Non-pigmented ciliary epithelial cell (primary cell): ENCODE data around the gene PCDHGB7.
"Not testable (repeated sequence)": the region's sequence is repeated elsewhere in the genome, so short reads cannot be mapped to it uniquely, and the experiment has no call there.

Experiments
- DNase-seq: peaks from one replicate; pipeline ENCODE4 v3.0.0-alpha.2; 2010; ENCODE audit warnings: low read depth

PCDHGB7 gene

GRCh38 chr5:141430332-141431113, 13.0 kb downstream of the PCDHGB7 start, which contains the start of gene PCDHGA12:
Gene PCDHGA12, plus strand, starts transcription at chr5:141430507. Its CDS starts 253 bp downstream, at chr5:141430760.
- peak; percentile 64 for DNase-seq

GRCh38 chr5:141431286-141431685, 13.8 kb downstream of the PCDHGB7 start:
- DNase-seq, result no peak

GRCh38 chr5:141432308-141432707, 14.8 kb downstream of the PCDHGB7 start:
- not testable (repeated sequence) for DNase-seq

- not testable (repeated sequence) for DNase-seq
Measured at GRCh38 chr5:141432726-141433125, 15.2 kb downstream of the PCDHGB7 start.

- DNase-seq, result no peak
Measured at GRCh38 chr5:141434006-141434405, 16.5 kb downstream of the PCDHGB7 start.

DNA sequence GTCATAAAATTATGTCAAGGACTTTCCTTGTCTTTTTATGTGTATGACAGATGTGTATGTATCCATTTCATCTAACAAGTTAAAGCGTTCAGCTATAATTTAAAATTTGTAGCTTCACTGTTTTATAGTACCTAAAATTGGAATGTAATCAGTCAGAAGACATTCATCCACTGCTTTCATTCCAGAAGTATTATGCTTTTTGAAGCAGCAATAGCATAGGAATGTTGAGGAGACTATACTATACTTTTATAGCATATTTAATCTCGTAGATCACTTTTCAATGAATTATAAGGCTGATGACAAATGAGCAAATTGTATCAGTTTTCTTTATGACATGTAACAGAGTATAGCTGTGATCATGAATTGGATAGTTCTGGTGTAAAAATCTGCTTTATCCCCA, 19.7 kb downstream of the PCDHGB7 start:
- no peak for DNase-seq

DNA sequence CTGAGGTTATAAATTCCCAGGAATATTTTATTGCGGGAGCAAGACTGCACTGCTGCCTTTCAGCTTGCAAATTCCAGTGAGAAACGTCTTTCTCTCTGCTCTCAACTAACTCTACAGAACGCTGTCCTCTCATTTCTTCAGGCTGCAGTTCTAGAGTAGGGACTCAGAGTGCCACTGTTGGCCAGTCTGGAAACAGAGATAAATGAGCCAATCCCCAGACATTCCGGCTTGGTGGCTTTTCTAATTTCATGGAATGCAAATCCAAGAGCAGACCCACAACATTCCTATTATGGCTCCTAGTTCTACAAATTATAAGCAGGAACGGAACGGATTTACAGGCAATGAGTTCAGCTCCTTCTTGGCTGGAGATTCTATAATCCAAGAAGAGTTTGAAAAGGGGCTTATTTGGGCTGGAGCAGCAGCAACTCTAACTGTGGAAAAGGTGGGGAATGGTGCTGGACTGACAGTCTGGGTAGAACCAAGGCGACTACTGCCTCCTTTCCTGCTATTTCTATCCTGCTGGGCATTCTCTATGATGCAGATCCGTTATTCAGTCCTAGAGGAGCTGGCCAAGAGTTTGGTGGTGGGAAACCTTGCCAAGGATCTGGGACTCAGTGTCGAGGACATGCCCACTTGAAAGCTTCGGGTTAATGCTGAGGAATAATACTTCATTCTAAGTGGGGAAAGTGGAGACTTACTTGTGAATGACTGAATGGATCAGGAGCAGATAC, 22.1 kb downstream of the PCDHGB7 start:
- DNase-seq, result no peak

GRCh38 chr5:141440341-141440740, 22.9 kb downstream of the PCDHGB7 start:
- no peak for DNase-seq

DNA sequence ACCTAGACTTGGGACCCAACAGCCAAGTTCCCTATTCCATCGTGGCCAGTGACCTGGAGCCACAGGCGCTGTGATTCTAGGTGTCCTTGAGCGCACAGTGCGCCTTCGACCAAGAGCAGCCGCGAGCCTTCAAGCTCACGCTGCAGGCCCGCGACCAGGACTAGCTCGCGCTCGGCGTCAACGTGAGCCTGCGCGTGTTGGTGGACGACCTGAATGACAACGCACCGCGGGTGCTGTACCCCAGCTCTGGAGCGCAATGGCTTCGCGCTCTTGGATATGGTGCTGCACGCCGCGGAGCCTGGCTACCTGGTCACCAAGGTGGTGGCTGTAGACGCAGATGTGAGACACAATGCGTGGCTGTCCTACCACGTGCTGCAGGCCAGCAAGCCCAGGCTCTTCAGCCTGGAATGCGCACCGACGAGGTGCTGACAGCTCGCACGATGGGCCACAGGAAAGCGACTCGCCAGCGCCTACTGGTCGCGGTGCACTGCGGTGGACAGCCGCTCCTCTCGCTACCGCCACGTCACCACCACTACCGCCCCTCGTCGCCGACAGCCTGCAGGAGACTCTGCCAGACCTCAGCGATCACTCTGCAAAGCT, 24.2 kb downstream of the PCDHGB7 start:
- no peak for DNase-seq

GRCh38 chr5:141465351-141465750, 47.9 kb downstream of the PCDHGB7 start:
- no peak for DNase-seq
